ENCODE results near the gene P4HTM.

DNA sequence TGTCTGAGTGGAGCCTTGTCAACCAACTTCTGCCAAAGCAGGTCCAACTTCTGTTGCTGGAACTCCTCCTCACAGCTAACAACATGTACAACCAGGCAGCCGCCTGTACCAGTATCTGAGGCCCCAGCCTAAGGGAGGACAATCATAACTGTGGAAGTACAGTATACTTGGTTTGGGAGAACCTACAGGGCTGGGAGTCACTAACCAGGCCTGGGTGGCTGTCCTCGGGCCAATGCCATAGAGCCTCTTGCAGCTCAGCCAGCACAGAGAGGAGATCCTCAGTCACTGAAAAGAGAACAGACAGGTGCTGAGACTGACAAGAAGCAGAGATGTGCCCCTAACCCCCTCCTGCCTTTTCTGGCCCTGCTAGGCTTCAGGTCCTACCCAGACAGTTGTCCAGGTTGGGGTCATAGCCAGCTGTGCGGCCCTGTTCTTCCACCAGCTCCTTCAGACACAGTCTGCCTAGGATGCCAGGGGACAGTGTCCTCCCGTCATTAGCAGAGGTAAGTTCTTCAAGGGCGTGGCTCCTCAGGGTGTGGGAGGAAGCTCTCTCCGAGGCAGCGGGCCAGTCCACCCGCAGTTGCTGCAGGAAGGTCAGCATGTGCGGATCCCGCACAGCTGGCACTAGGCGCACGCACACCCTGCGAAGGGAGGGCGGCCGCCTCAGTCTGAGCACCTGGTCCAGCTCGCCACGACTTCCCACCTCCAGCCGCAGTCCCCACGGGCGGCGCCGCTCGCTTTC, 27.4 kb downstream of the P4HTM start:
- TF ChIP-seq, protein P1, sequence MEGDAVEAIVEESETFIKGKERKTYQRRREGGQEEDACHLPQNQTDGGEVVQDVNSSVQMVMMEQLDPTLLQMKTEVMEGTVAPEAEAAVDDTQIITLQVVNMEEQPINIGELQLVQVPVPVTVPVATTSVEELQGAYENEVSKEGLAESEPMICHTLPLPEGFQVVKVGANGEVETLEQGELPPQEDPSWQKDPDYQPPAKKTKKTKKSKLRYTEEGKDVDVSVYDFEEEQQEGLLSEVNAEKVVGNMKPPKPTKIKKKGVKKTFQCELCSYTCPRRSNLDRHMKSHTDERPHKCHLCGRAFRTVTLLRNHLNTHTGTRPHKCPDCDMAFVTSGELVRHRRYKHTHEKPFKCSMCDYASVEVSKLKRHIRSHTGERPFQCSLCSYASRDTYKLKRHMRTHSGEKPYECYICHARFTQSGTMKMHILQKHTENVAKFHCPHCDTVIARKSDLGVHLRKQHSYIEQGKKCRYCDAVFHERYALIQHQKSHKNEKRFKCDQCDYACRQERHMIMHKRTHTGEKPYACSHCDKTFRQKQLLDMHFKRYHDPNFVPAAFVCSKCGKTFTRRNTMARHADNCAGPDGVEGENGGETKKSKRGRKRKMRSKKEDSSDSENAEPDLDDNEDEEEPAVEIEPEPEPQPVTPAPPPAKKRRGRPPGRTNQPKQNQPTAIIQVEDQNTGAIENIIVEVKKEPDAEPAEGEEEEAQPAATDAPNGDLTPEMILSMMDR (IDR thresholded peaks at IDR 0.05), result no peak
- no peak for TF ChIP-seq ZFX (IDR thresholded peaks at IDR 0.05; ENCODE audit: borderline replicate concordance)

Data from 22Rv1 (cell line).